MM.1S (cell line): ENCODE results near the gene NOG.

Experiments used
- DNase-seq: peaks from one replicate; pipeline ENCODE4 v3.0.0-alpha.2; 2015
- H2AFZ ChIP-seq: fragments of 300-600 bp; sonication (generic); 2 replicates; pipeline ENCODE4 v1.6.0; 2016; ENCODE audit warnings: antibody characterized with exemption, low read length
- H3F3A ChIP-seq: fragments of 300-600 bp; sonication (generic); 2 replicates; pipeline ENCODE4 v1.6.1; 2016; ENCODE audit warnings: mild to moderate bottlenecking, antibody characterized with exemption, low read length, moderate library complexity, mixed read lengths; ENCODE audit not compliant: insufficient read depth
- H3K27ac ChIP-seq: fragments of 300-600 bp; sonication (generic); 2 replicates; pipeline ENCODE4 v1.5.1; 2016; ENCODE audit warnings: mild to moderate bottlenecking, low read length
- H3K27me3 ChIP-seq: fragments of 300-600 bp; sonication (generic); replicated peaks from 2 replicates; pipeline ENCODE4 v1.6.0; 2016; ENCODE audit warnings: low read length; ENCODE audit not compliant: insufficient read depth
- H3K36me3 ChIP-seq: fragments of 300-600 bp; sonication (generic); replicated peaks from 2 replicates; pipeline ENCODE4 v1.6.1; 2016; ENCODE audit warnings: mild to moderate bottlenecking, low read length, mixed read lengths; ENCODE audit not compliant: insufficient read depth
- H3K4me1 ChIP-seq: fragments of 300-600 bp; sonication (generic); 2 replicates; pipeline ENCODE4 v1.6.1; 2016; ENCODE audit warnings: low read length, mixed read lengths
- H3K4me2 ChIP-seq: fragments of 300-600 bp; sonication (generic); 2 replicates; pipeline ENCODE4 v1.6.0; 2016; ENCODE audit warnings: low read depth, low read length
- H3K4me3 ChIP-seq: fragments of 300-600 bp; sonication (generic); 2 replicates; pipeline ENCODE4 v1.5.1; 2016; ENCODE audit warnings: low read length, mixed read lengths
- H3K79me2 ChIP-seq: fragments of 300-600 bp; sonication (generic); 2 replicates; pipeline ENCODE4 v1.6.1; 2016; ENCODE audit warnings: mixed run types, low read length, mixed read lengths
- H3K9ac ChIP-seq: fragments of 300-600 bp; sonication (generic); 2 replicates; pipeline ENCODE4 v1.6.1; 2016; ENCODE audit warnings: low read length, mixed read lengths
- H3K9me2 ChIP-seq: fragments of 300-600 bp; sonication (generic); replicated peaks from 2 replicates; pipeline ENCODE4 v1.6.1; 2016; ENCODE audit warnings: mild to moderate bottlenecking, low read length, mixed read lengths; ENCODE audit not compliant: insufficient read depth
- H3K9me3 ChIP-seq: fragments of 300-600 bp; sonication (generic); replicated peaks from 2 replicates; pipeline ENCODE4 v1.6.1; 2016; ENCODE audit warnings: mild to moderate bottlenecking, low read length, mixed read lengths; ENCODE audit not compliant: insufficient read depth
- H4K20me1 ChIP-seq: fragments of 300-600 bp; sonication (generic); 2 replicates; pipeline ENCODE4 v1.6.1; 2016; ENCODE audit warnings: mild to moderate bottlenecking, low read length, moderate library complexity, mixed read lengths; ENCODE audit not compliant: insufficient read depth
- CTCF ChIP-seq: fragments of 300-600 bp; sonication (generic); IDR thresholded peaks from 2 replicates; pipeline ENCODE4 v1.5.1; 2016; ENCODE audit warnings: antibody characterized with exemption, low read length, mixed read lengths
- EZH2 ChIP-seq: fragments of 300-600 bp; sonication (generic); optimal IDR thresholded peaks from 2 replicates; pipeline ENCODE3; 2017; ENCODE audit warnings: low read depth, mild to moderate bottlenecking, antibody characterized with exemption, low read length, mixed read lengths
- EZH2phosphoT487 ChIP-seq: fragments of 300-600 bp; sonication (generic); IDR thresholded peaks from 2 replicates; pipeline ENCODE4 v1.6.1; 2018; ENCODE audit warnings: antibody characterized with exemption, low read length

The NOG gene

GRCh38 chr17:56624309-56624708 lies 30.8 kb downstream of the NOG start:
- Histone ChIP-seq H3K9me2 (no peaks in the 10 kb centered on the region), H3K27me3 (no peaks in the 10 kb centered on the region), H3K9ac (no peak overlapping the region), H3F3A (no peaks in the 10 kb centered on the region), H3K4me1 (no peaks in the 10 kb centered on the region), H3K27ac (no peak overlapping the region), H2AFZ (no peak overlapping the region), H3K79me2 (no peaks in the 10 kb centered on the region), H3K9me3 (no peaks in the 10 kb centered on the region), H4K20me1 (no peaks in the 10 kb centered on the region), H3K36me3 (no peaks in the 10 kb centered on the region), H3K4me2 (no peak overlapping the region), H3K4me3 (no peak overlapping the region)
- no peak for TF ChIP-seq CTCF
- no peak for TF ChIP-seq EZH2phosphoT487
- DNase-seq, result no peak

GRCh38 chr17:56624912-56625311 lies 31.4 kb downstream of the NOG start:
- H3K4me2 ChIP-seq, result no peak overlapping the region
- H3K9ac ChIP-seq, result no peak overlapping the region

GRCh38 chr17:56629531-56630075 lies 36.1 kb downstream of the NOG start:
- H3K9me2 ChIP-seq, result no peaks in the 10 kb centered on the region
- H3K4me2 ChIP-seq, result no peak overlapping the region
- H3F3A ChIP-seq, result no peaks in the 10 kb centered on the region

More at GRCh38 chr17:56624912-56625311, 31.4 kb downstream of the NOG start:
- Histone ChIP-seq H3K27ac (no peak overlapping the region), H3F3A (no peaks in the 10 kb centered on the region), H3K79me2 (no peaks in the 10 kb centered on the region), H4K20me1 (no peaks in the 10 kb centered on the region), H3K9me3 (no peaks in the 10 kb centered on the region), H3K36me3 (no peaks in the 10 kb centered on the region), H2AFZ (no peak overlapping the region), H3K4me3 (no peak overlapping the region), H3K4me1 (no peaks in the 10 kb centered on the region), H3K9me2 (no peaks in the 10 kb centered on the region), H3K27me3 (no peaks in the 10 kb centered on the region)
- no peak for DNase-seq
- TF ChIP-seq CTCF (no peak), EZH2phosphoT487 (no peak), EZH2 (no peak)

More at GRCh38 chr17:56629531-56630075, 36.1 kb downstream of the NOG start:
- no peaks in the 10 kb centered on the region for H3K9me3 ChIP-seq
- no peaks in the 10 kb centered on the region for H4K20me1 ChIP-seq
- H2AFZ ChIP-seq, result no peak overlapping the region
- no peaks in the 10 kb centered on the region for H3K36me3 ChIP-seq
- no peak overlapping the region for H3K4me3 ChIP-seq
- no peaks in the 10 kb centered on the region for H3K4me1 ChIP-seq
- TF ChIP-seq CTCF (no peak), EZH2 (no peak), EZH2phosphoT487 (no peak)
- H3K9ac ChIP-seq, result no peak overlapping the region
- no peak overlapping the region for H3K27ac ChIP-seq
- no peaks in the 10 kb centered on the region for H3K79me2 ChIP-seq
- DNase-seq, result no peak
- no peaks in the 10 kb centered on the region for H3K27me3 ChIP-seq
